GM21528 (cell line): ENCODE measurements around the gene ADAMTSL1.

Source experiments
- ATAC-seq: cut with Tn5 transposase; IDR thresholded peaks from one replicate; pipeline ENCODE4 v1.9.1; 2021; ENCODE audit warnings: mild to moderate bottlenecking, moderate library complexity; ENCODE audit not compliant: unreplicated experiment, low FRiP score

ADAMTSL1 gene

GRCh38 chr9:18495065-18495464 is 21.1 kb downstream of the ADAMTSL1 start:
- ATAC-seq: no peak

- ATAC-seq: no peak
Observed at GRCh38 chr9:18496256-18497000, 22.5 kb downstream of the ADAMTSL1 start.

DNA sequence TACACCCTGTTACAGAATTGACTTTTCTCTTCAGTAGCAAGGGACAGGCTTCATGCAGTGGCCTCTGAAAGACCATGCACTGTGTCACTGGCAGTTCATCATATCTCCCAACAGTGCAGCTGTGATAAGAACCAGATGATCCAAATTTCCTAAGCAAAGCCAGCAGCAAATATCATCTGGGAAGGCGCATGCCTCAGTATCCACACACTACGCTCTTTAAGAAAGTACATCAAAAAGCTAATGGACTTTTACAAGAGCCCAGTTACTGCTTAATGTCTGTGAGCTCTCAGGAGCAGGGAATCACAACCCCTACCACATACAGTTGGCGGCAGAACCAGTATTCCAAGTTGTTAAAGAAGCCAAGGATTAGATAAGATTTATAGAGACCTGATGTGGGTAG is 25.1 kb downstream of the ADAMTSL1 start:
- no peak for ATAC-seq

DNA sequence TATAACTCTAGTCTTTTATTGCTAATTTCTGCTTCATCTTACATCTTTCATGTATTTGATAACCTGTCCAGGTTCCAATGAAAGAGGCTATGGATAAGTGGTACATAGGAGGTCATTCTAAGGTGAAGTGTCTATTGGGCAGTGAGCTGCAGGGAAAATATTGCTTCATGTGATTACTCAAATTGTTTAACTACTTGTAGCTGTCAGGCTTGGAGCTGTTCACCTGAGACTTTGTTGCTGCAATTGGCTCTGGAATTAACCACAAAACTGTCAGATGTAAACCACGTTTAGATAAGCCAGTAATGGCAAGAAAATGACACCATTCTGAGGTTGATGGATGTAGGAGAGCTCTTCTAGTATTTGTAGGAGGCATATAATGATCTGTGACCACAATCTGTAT is 26.0 kb downstream of the ADAMTSL1 start:
- no peak for ATAC-seq

- ATAC-seq: no peak
Observed at GRCh38 chr9:18500451-18500850, 26.5 kb downstream of the ADAMTSL1 start.

- no peak for ATAC-seq
Observed at GRCh38 chr9:18501949-18502348, 28.0 kb downstream of the ADAMTSL1 start.

- ATAC-seq: no peak
Observed at GRCh38 chr9:18502546-18502945, 28.6 kb downstream of the ADAMTSL1 start.

DNA sequence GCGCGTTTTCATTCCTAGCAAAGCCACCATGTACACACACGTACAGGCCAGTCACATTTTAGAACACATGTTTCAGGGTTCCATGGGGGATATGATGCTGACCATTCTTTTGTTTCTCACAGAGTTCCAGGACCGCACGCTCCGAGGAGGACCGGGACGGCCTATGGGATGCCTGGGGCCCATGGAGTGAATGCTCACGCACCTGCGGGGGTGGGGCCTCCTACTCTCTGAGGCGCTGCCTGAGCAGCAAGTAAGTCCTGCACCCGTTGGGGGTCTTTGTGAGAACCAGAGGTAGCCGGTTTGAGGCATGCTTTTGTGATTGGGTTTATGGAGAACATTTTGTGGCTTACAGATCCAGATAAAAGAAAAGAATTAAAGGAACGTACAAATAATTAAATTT is 30.8 kb downstream of the ADAMTSL1 start:
- ATAC-seq: no peak

DNA sequence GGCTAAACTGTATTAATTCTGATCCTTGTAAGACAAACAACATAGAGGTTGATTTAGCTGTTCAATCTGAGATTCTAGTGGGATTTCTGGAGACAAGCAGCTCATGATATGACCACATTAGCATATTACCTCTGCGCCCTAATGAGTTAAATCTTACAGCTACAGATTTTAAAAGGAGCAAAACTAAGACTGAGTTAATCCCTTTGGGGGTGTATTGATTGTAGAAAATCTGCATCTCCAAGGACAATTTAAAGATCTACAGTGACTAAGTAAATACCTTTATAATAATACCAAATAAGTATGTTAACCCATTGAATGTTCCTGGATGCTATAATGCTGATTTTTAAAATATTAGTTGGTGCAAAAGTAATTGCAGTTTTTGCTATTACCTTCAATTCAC is 33.2 kb downstream of the ADAMTSL1 start:
- ATAC-seq: no peak

GRCh38 chr9:18516514-18516913 is 42.6 kb downstream of the ADAMTSL1 start:
- ATAC-seq: no peak

DNA sequence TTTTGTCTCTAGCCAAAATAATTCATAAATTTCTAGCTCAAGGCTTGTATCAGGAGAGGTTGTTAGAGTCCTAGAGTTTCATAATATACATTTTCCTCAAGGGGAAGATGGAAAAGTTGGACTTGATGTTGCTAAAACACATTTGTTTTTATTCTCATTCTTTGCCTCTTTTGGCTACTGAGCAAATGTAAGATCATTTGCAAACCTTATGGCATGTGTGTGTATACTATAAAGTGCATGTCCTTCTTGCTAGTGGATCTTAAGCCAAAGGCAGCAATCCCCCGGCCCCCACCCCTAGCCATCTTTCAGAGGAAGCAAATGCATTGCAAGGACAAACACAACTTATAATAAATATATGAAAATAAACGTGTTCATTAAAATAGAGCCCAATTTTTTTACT is 43.0 kb downstream of the ADAMTSL1 start:
- no peak for ATAC-seq

DNA sequence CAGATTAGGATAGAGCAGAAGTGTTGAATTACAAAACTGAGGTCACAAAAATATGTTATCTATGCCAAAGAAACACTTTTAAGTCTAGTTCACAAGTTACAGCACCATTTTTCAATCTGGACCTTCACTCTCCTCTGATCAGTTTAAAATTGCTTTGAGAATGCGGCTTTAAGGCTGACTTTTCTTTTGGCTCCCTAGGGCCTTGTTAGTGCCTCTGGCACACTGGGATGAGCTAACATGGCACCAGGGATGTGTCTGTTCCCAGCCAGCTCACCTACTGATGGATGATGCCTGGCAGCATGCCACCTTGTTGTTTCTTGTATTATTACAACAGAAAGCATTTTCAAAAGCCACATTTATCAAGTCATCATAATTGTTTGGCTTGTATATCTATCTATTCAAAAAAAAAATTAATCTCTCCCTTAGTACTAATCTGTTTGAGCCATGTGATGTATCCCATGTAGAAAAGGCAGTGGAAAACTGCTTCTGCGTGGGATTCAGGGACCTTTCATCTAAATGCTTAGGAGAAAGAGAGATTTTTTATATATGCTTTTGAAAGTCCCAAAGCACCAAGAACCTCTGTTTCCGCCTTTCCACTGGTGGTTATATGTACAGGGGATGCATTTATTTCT is 46.6 kb downstream of the ADAMTSL1 start:
- ATAC-seq: no peak

DNA sequence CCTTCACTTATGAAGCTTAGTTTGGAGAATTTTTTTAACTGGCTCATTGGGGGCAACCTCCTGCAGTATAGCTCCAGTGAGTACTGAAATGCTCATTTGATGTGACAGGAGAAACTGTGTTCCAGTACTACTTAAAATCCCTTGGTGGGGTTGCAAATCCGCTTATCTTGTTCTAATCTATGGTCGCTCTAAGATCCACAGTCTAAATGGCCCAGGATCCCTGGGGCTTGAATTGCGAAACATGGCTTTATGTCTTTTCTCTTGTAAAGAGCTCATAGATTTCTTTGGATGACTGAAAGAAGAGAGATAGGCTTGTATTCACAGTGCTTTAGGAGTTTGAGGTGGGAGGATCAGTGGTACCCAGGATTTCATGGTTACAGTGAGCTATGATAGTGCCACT is 52.7 kb downstream of the ADAMTSL1 start:
- no peak for ATAC-seq

- no peak for ATAC-seq
Observed at GRCh38 chr9:18531136-18532065, 57.4 kb downstream of the ADAMTSL1 start.

GRCh38 chr9:18534611-18535010 is 60.7 kb downstream of the ADAMTSL1 start:
- no peak for ATAC-seq

DNA sequence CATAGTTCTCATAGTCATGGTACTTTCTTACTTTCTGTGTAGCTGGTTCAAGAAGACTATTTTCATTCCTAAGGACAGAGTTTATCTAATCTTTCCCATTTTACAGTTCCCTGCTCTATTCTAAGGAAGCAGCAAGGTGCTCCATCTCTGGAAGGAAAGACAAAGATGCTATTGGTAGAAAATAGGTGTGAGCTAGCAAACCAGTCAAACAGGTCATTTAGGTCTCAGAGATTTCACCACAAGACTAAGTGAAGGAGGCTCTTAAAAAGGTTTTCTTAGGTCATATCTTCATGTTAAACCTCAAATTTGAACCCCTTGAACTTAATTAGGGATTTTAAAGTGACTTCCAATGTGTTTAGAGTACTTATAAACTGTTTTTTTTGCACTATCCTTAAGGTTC is 62.6 kb downstream of the ADAMTSL1 start:
- ATAC-seq: no peak

DNA sequence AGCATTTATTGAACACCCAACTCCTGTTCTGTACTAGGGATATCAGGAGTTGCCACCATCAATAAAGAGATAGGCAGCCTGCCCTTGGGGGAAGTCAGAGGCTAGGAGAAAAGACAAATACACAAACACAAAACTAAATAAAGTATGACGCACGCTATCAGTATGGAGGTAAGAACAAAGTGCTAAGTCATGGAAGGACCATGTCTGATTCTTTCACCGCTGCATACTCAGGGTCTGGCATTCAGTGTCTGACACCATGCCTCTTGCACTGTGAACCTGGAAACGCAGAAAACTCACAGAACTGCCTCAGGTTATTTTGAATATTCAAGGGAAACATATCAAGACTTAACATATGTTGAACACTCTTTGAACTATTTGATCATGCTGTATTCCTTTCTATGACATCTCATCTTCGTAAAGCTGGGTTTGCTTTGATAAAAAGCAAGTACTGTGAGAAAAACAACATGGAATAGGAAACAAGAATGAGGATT is 65.3 kb downstream of the ADAMTSL1 start:
- ATAC-seq: no peak

DNA sequence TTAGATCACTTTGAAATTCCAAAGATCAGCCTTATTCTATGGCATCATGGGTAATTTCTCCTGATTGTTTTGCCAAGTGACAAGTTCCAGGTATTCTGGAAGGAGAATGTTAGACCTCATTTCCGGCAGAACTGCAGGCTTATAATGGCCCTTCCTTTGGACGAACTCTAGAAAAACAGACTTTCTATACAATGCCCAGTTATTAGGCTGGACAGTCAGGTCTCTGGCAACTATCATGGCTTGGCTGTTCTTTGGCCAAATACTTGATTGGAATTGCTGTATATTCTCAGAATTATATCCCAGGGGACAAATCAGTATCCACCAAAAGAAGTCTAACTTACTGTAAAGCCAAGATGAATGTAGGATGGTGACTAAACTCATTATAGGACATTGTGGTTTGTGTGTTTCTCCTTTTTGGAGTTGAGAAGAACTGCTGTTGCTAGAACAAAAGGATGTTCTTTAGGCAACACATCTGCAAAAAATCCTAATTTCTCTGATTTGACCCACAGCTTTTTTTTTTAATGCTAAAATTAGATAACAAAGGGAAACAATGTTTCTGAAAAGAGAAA is 69.0 kb downstream of the ADAMTSL1 start:
- ATAC-seq: no peak

GRCh38 chr9:18543406-18544192 is 69.6 kb downstream of the ADAMTSL1 start:
- no peak for ATAC-seq

DNA sequence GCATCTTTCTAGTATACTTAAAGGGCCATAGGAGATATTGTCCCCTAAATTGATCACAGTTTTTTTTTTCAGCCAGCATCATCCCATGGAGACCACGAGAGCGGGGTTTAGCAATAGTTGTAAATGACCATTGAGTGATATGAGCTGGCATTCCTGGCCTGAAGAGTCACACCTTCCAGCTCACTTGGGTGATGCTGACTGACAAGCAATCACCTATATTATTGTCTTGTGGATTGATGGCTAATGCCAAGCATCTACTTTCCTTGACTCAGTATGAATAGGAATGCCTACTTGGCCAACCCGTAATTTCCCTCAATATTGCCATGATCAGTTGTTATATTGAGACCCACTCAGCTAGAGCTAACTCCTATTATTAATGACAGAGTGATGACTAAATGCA is 70.5 kb downstream of the ADAMTSL1 start:
- ATAC-seq: no peak
